Hematopoietic multipotent progenitor cell treated with erythropoietin and hydrocortisone succinate and interleukin-3 and kit ligand, for 15 days (in vitro differentiated cells): ENCODE data around the gene TMEM203.

Experiments
- DNase-seq: peaks from one replicate; pipeline ENCODE4 v3.0.0-alpha.2; 2015; ENCODE audit warnings: low spot score

The TMEM203 gene

GRCh38 chr9:137165250-137165836 is 40.1 kb downstream of the TMEM203 start:
- DNase-seq: no peak

GRCh38 chr9:137164370-137165249 is 40.8 kb downstream of the TMEM203 start:
- no peak for DNase-seq

- no peak for DNase-seq
Observed at GRCh38 chr9:137163805-137164204, 41.6 kb downstream of the TMEM203 start.

GRCh38 chr9:137163365-137163715 is 42.1 kb downstream of the TMEM203 start:
- DNase-seq: no peak

- no peak for DNase-seq
Observed at GRCh38 chr9:137162505-137163364, 42.7 kb downstream of the TMEM203 start.

- DNase-seq: no peak
Observed at GRCh38 chr9:137161558-137162486, 43.6 kb downstream of the TMEM203 start.

GRCh38 chr9:137160716-137161557 is 44.5 kb downstream of the TMEM203 start:
- DNase-seq: no peak

GRCh38 chr9:137160054-137160425 is 45.4 kb downstream of the TMEM203 start:
- no peak for DNase-seq

GRCh38 chr9:137159105-137160053 is 46.1 kb downstream of the TMEM203 start:
- DNase-seq: no peak

GRCh38 chr9:137158625-137159024 is 46.8 kb downstream of the TMEM203 start:
- no peak for DNase-seq

GRCh38 chr9:137157618-137158415 is 47.6 kb downstream of the TMEM203 start:
- DNase-seq: no peak

GRCh38 chr9:137156567-137157375 is 48.7 kb downstream of the TMEM203 start:
- peak; percentile 81 for DNase-seq
